Measurements from ENCODE around the gene TMEM19. TPM values are rescaled to one million over a fixed set of nuclear protein-coding genes. Genes with fewer than 3 reads are reported as not detected.

TMEM19 gene
- total RNA-seq = 17.8 and 23.1 TPM in 2 replicates

DNA sequence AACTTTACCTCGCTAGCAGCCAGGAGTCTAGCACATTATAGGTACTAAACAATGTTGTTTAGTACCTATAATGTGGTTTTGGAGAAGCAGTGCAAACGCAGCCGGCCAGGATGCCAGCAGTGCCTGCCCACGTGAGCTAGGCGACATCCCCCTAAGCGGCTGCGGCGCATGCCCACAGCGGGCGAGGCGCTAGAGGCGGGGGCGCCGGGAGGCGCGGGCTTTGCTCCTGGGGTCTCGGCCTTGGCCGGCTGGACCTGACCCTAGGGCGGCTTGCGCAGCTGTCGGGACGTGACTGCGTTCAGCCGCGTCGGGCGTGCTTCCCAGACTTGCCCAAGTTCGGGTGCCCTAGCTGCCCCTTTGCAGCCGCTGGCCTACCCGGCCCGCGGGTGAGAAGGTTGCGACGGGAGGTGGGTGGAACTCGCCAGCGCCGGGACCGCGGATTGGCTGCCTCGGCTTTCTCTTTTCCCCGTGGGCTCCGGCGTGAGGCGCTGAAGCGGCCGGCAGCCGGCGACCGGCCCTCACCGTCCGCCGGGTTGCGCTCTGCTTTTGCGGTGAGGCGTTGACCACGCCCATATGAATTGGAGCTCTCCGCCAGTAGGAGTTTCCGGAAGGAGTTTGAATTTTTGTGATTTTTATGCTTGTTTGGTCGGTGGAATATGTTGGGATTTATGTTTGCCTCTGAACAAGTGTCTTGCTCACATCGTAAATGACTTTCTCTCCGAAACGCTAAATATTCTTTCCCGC, at the start of gene TMEM19:
TSS of gene TMEM19 (plus strand) at position 169 of the 744 bp plus-strand sequence. CDS start 599 bp downstream, outside the sequence.

GRCh38 chr12:71663561-71664410, 22.1 kb upstream of the TMEM19 start, which contains the start of the genes THAP2 and ZFC3H1:
TSS of gene THAP2 (plus strand) at chr12:71664301. CDS start at chr12:71664510, 209 bp downstream.
TSS of gene ZFC3H1 (minus strand) at chr12:71663848. CDS start at chr12:71663610, 238 bp downstream.

Small RNA genes within 50 kb of the gene (small RNA-seq; reads per million reads assigned to genes)
- not detected for gene RF00560

Other genes with a start within 250 kb of the TMEM19 start
- gene LGR5, start 246.3 kb upstream of the TMEM19 start, total RNA-seq = not detected in 2 replicates
- gene ZFC3H1, start 22.2 kb upstream of the TMEM19 start, total RNA-seq = 22.4 and 27.0 TPM in 2 replicates
- 2.5 and 2.9 TPM in 2 replicates for gene THAP2, start 21.8 kb upstream of the TMEM19 start, total RNA-seq
- 7.7 and 9.8 TPM in 2 replicates for gene RAB21, start 68.8 kb downstream of the TMEM19 start, total RNA-seq
- gene TBC1D15, start 153.7 kb downstream of the TMEM19 start, total RNA-seq = 14.7 and 16.2 TPM in 2 replicates

All from subcutaneous preadipocyte (primary cell).